Stimulated activated memory B cell treated with anti-CD40 and anti-IgM and Interleukin-4, amounts not matched to agents 10 μg/mL and 1 μg/mL and 100 μg/mL, for 72 hours (primary cell): ENCODE results near the gene LPIN3.

Experiments
- ATAC-seq: fragments of 150-1000 bp; cut with Tn5 transposase; 2 replicates; pipeline ENCODE4 v1.10.0; 2021
- H3K27ac Mint-ChIP-seq: one replicate; pipeline ENCODE4 v1.8.0; 2022; ENCODE audit warnings: mild to moderate bottlenecking, mixed read lengths
- H3K27me3 Mint-ChIP-seq: one replicate; pipeline ENCODE4 v1.8.0; 2022; ENCODE audit warnings: mixed read lengths
- H3K36me3 Mint-ChIP-seq: one replicate; pipeline ENCODE4 v1.8.0; 2022; ENCODE audit warnings: mixed read lengths
- H3K4me1 Mint-ChIP-seq: one replicate; pipeline ENCODE4 v1.8.0; 2022; ENCODE audit warnings: mixed read lengths
- H3K4me3 Mint-ChIP-seq: one replicate; pipeline ENCODE4 v1.8.0; 2022; ENCODE audit warnings: mild to moderate bottlenecking, moderate library complexity, mixed read lengths
- H3K9me3 Mint-ChIP-seq: one replicate; pipeline ENCODE4 v1.8.0; 2022; ENCODE audit warnings: mixed read lengths

The LPIN3 gene

GRCh38 chr20:41335591-41335990 is 5.0 kb upstream of the LPIN3 start:
- no peak for ATAC-seq
- Mint-ChIP-seq H3K9me3 (no peaks in the 10 kb centered on the region), H3K4me3 (no peak overlapping the region), H3K4me1 (peaks cover 11% of the 10 kb centered on the region), H3K27me3 (peaks cover 13% of the 10 kb centered on the region), H3K36me3 (no peaks in the 10 kb centered on the region), H3K27ac (no peak overlapping the region)

GRCh38 chr20:41336711-41337492 is 3.7 kb upstream of the LPIN3 start:
- Mint-ChIP-seq H3K27ac (no peak overlapping the region), H3K4me1 (peaks cover 11% of the 10 kb centered on the region), H3K27me3 (peaks cover 13% of the 10 kb centered on the region), H3K4me3 (no peak overlapping the region), H3K9me3 (no peaks in the 10 kb centered on the region), H3K36me3 (no peaks in the 10 kb centered on the region)
- ATAC-seq, result no peak

- H3K36me3 Mint-ChIP-seq, result no peaks in the 10 kb centered on the region
- H3K4me1 Mint-ChIP-seq, result peaks cover 11% of the 10 kb centered on the region
- ATAC-seq, result peak; percentile 90
- peaks cover 13% of the 10 kb centered on the region for H3K27me3 Mint-ChIP-seq
- H3K4me3 Mint-ChIP-seq, result peak overlapping the region; percentile 79
- peak overlapping the region; percentile 76 for H3K27ac Mint-ChIP-seq
- H3K9me3 Mint-ChIP-seq, result no peaks in the 10 kb centered on the region
Measured at GRCh38 chr20:41339957-41340326, 679 bp upstream of the LPIN3 start.

GRCh38 chr20:41342474-41343464 is 2.1 kb downstream of the LPIN3 start:
- peaks cover 11% of the 10 kb centered on the region for H3K4me1 Mint-ChIP-seq
- peaks cover 13% of the 10 kb centered on the region for H3K27me3 Mint-ChIP-seq
- no peaks in the 10 kb centered on the region for H3K9me3 Mint-ChIP-seq
- ATAC-seq, result no peak
- no peaks in the 10 kb centered on the region for H3K36me3 Mint-ChIP-seq
- no peak overlapping the region for H3K27ac Mint-ChIP-seq
- H3K4me3 Mint-ChIP-seq, result no peak overlapping the region

GRCh38 chr20:41344477-41344876 is 3.9 kb downstream of the LPIN3 start:
- Mint-ChIP-seq H3K9me3 (no peaks in the 10 kb centered on the region), H3K27me3 (peaks cover 9% of the 10 kb centered on the region), H3K4me3 (no peak overlapping the region), H3K27ac (no peak overlapping the region), H3K4me1 (peaks cover 11% of the 10 kb centered on the region), H3K36me3 (no peaks in the 10 kb centered on the region)
- no peak for ATAC-seq

- Mint-ChIP-seq H3K4me3 (no peak overlapping the region), H3K36me3 (no peaks in the 10 kb centered on the region), H3K4me1 (peaks cover 5% of the 10 kb centered on the region), H3K27me3 (peaks cover 3% of the 10 kb centered on the region), H3K9me3 (no peaks in the 10 kb centered on the region), H3K27ac (no peak overlapping the region)
- no peak for ATAC-seq
Measured at GRCh38 chr20:41344938-41345728, 4.5 kb downstream of the LPIN3 start.

GRCh38 chr20:41345729-41346067 is 5.1 kb downstream of the LPIN3 start:
- no peaks in the 10 kb centered on the region for H3K27me3 Mint-ChIP-seq
- no peak overlapping the region for H3K27ac Mint-ChIP-seq
- ATAC-seq, result no peak
- no peaks in the 10 kb centered on the region for H3K9me3 Mint-ChIP-seq
- H3K36me3 Mint-ChIP-seq, result no peaks in the 10 kb centered on the region
- no peak overlapping the region for H3K4me3 Mint-ChIP-seq
- no peaks in the 10 kb centered on the region for H3K4me1 Mint-ChIP-seq

- no peak for ATAC-seq
- no peaks in the 10 kb centered on the region for H3K4me1 Mint-ChIP-seq
- H3K36me3 Mint-ChIP-seq, result no peaks in the 10 kb centered on the region
- H3K27ac Mint-ChIP-seq, result no peak overlapping the region
- no peaks in the 10 kb centered on the region for H3K9me3 Mint-ChIP-seq
- no peaks in the 10 kb centered on the region for H3K27me3 Mint-ChIP-seq
- no peak overlapping the region for H3K4me3 Mint-ChIP-seq
Measured at GRCh38 chr20:41347523-41348429, 7.2 kb downstream of the LPIN3 start.

GRCh38 chr20:41348430-41349172 is 8.0 kb downstream of the LPIN3 start:
- H3K36me3 Mint-ChIP-seq, result no peaks in the 10 kb centered on the region
- no peak for ATAC-seq
- no peak overlapping the region for H3K27ac Mint-ChIP-seq
- H3K9me3 Mint-ChIP-seq, result no peaks in the 10 kb centered on the region
- no peaks in the 10 kb centered on the region for H3K27me3 Mint-ChIP-seq
- no peak overlapping the region for H3K4me3 Mint-ChIP-seq
- H3K4me1 Mint-ChIP-seq, result no peaks in the 10 kb centered on the region

GRCh38 chr20:41349266-41349665 is 8.6 kb downstream of the LPIN3 start:
- Mint-ChIP-seq H3K9me3 (no peaks in the 10 kb centered on the region), H3K27me3 (no peaks in the 10 kb centered on the region), H3K4me3 (no peak overlapping the region), H3K36me3 (no peaks in the 10 kb centered on the region), H3K4me1 (no peaks in the 10 kb centered on the region), H3K27ac (no peak overlapping the region)
- no peak for ATAC-seq

GRCh38 chr20:41349943-41350342 is 9.3 kb downstream of the LPIN3 start:
- H3K4me1 Mint-ChIP-seq, result no peaks in the 10 kb centered on the region
- no peaks in the 10 kb centered on the region for H3K9me3 Mint-ChIP-seq
- ATAC-seq, result no peak
- no peaks in the 10 kb centered on the region for H3K36me3 Mint-ChIP-seq
- no peaks in the 10 kb centered on the region for H3K27me3 Mint-ChIP-seq
- H3K27ac Mint-ChIP-seq, result no peak overlapping the region
- no peak overlapping the region for H3K4me3 Mint-ChIP-seq

- no peaks in the 10 kb centered on the region for H3K9me3 Mint-ChIP-seq
- no peaks in the 10 kb centered on the region for H3K27me3 Mint-ChIP-seq
Measured at GRCh38 chr20:41350408-41350962, 9.9 kb downstream of the LPIN3 start.

GRCh38 chr20:41352106-41352505 is 11.5 kb downstream of the LPIN3 start:
- no peaks in the 10 kb centered on the region for H3K9me3 Mint-ChIP-seq
- no peak overlapping the region for H3K27ac Mint-ChIP-seq
- H3K4me1 Mint-ChIP-seq, result no peaks in the 10 kb centered on the region
- no peak for ATAC-seq
- no peaks in the 10 kb centered on the region for H3K36me3 Mint-ChIP-seq
- no peak overlapping the region for H3K4me3 Mint-ChIP-seq
- H3K27me3 Mint-ChIP-seq, result no peaks in the 10 kb centered on the region

More at GRCh38 chr20:41350408-41350962, 9.9 kb downstream of the LPIN3 start:
- Mint-ChIP-seq H3K4me1 (no peaks in the 10 kb centered on the region), H3K36me3 (no peaks in the 10 kb centered on the region), H3K27ac (no peak overlapping the region), H3K4me3 (no peak overlapping the region)
- no peak for ATAC-seq
